Mesendoderm (in vitro differentiated cells): ENCODE results near the gene SLC43A1.

ENCODE experiments used
- DNase-seq: peaks from one replicate; pipeline ENCODE4 v3.0.0; 2013
- H2AK5ac ChIP-seq: 2 replicates; pipeline ENCODE4 v1.6.1; 2013; ENCODE audit warnings: low read length, inconsistent platforms
- H2BK120ac ChIP-seq: 2 replicates; pipeline ENCODE4 v1.6.1; 2013; ENCODE audit warnings: low read depth, mild to moderate bottlenecking, low read length, moderate library complexity, mixed read lengths
- H2BK15ac ChIP-seq: replicated peaks from 2 replicates; pipeline ENCODE4 v1.6.1; 2013; ENCODE audit warnings: low read depth, mild to moderate bottlenecking, moderate library complexity
- H2BK5ac ChIP-seq: 2 replicates; pipeline ENCODE4 v1.6.1; 2013; ENCODE audit warnings: low read length, inconsistent platforms
- H3K18ac ChIP-seq: 2 replicates; pipeline ENCODE4 v1.6.1; 2013; ENCODE audit warnings: mild to moderate bottlenecking, low read length, mixed read lengths
- H3K23ac ChIP-seq: one replicate; pipeline ENCODE4 v1.6.1; 2013; ENCODE audit warnings: low read length
- H3K27ac ChIP-seq: 2 replicates; pipeline ENCODE4 v1.5.1; 2013; ENCODE audit warnings: low read depth, mild to moderate bottlenecking, inconsistent platforms, low read length, moderate library complexity
- H3K27me3 ChIP-seq: 2 replicates; pipeline ENCODE4 v1.6.1; 2013; ENCODE audit warnings: low read length, control low read depth, mild to moderate bottlenecking, inconsistent platforms; ENCODE audit not compliant: insufficient read depth, poor library complexity
- H3K36me3 ChIP-seq: 2 replicates; pipeline ENCODE4 v1.6.1; 2013; ENCODE audit warnings: low read length, inconsistent platforms; ENCODE audit not compliant: control insufficient read depth, insufficient read depth
- H3K4ac ChIP-seq: one replicate; pipeline ENCODE4 v1.6.1; 2013; ENCODE audit warnings: low read depth, mild to moderate bottlenecking, low read length, moderate library complexity
- H3K4me1 ChIP-seq: 2 replicates; pipeline ENCODE4 v1.6.1; 2013; ENCODE audit warnings: low read depth, low read length, inconsistent platforms; ENCODE audit not compliant: control insufficient read depth
- H3K4me2 ChIP-seq: 2 replicates; pipeline ENCODE4 v1.6.1; 2013; ENCODE audit warnings: low read length
- H3K4me3 ChIP-seq: 2 replicates; pipeline ENCODE4 v1.5.1; 2013; ENCODE audit warnings: mild to moderate bottlenecking, low read length
- H3K56ac ChIP-seq: one replicate; pipeline ENCODE4 v1.6.1; 2013; ENCODE audit warnings: low read length
- H3K79me1 ChIP-seq: 2 replicates; pipeline ENCODE4 v1.6.1; 2013; ENCODE audit warnings: low read length, inconsistent platforms
- H3K79me2 ChIP-seq: 2 replicates; pipeline ENCODE4 v1.6.1; 2013; ENCODE audit warnings: mild to moderate bottlenecking, low read length; ENCODE audit not compliant: control insufficient read depth, insufficient read depth
- H3K9ac ChIP-seq: 2 replicates; pipeline ENCODE4 v1.6.1; 2013; ENCODE audit warnings: low read length, inconsistent platforms
- H4K5ac ChIP-seq: one replicate; pipeline ENCODE4 v1.6.1; 2013; ENCODE audit warnings: low read length
- H4K8ac ChIP-seq: one replicate; pipeline ENCODE4 v1.6.1; 2013; ENCODE audit warnings: low read depth, mild to moderate bottlenecking, control low read depth, low read length, moderate library complexity
- WGBS: extraction: QIAGEN DNeasy Blood & Tissue Kit; methylation state at CpG from one replicate; pipeline ENCODE4 v1.1.7; 2013; ENCODE audit warnings: low lambda C conversion rate, missing lambda C conversion rate; ENCODE audit not compliant: insufficient coverage; ENCODE audit errors: extremely low coverage; 5-methylcytosine and 5-hydroxymethylcytosine counted together

SLC43A1 gene

DNA sequence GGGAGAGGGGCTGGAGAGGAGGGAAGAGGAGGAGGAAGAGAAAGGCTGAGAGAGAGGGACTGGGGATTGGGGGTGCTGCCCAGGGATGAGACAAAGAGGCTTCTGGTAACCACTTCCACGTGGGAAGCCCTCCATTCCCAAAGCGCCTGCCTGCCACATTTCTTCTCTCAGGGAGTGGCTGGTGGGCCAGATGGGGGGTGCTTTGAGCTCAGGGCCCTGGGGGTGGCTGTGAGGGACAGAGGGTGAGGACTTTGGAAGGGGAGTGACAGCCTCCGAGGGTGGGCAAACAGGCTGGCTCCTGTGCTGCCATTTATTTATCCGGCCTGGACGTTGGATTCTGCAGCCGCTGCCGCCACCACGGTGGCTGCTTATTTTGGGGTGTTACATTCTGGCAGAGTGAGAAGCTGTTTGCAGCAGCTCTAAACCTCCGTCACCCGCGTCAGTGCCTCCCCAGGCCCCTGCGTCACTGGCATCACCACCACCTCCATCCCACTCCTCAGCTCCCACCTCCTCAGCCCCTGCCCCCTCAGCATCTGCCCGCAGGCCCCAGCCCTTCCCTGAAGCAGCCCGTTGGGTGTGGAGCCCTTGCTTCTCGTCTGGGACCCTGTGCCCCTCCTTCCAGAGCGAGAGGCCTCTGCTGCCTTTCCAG, 53.5 kb downstream of the SLC43A1 start:
- Histone ChIP-seq H3K23ac (no peak overlapping the region), H2BK5ac (no peak overlapping the region)
- WGBS: no CpG with 5 or more reads among the region's 16 CpGs

DNA sequence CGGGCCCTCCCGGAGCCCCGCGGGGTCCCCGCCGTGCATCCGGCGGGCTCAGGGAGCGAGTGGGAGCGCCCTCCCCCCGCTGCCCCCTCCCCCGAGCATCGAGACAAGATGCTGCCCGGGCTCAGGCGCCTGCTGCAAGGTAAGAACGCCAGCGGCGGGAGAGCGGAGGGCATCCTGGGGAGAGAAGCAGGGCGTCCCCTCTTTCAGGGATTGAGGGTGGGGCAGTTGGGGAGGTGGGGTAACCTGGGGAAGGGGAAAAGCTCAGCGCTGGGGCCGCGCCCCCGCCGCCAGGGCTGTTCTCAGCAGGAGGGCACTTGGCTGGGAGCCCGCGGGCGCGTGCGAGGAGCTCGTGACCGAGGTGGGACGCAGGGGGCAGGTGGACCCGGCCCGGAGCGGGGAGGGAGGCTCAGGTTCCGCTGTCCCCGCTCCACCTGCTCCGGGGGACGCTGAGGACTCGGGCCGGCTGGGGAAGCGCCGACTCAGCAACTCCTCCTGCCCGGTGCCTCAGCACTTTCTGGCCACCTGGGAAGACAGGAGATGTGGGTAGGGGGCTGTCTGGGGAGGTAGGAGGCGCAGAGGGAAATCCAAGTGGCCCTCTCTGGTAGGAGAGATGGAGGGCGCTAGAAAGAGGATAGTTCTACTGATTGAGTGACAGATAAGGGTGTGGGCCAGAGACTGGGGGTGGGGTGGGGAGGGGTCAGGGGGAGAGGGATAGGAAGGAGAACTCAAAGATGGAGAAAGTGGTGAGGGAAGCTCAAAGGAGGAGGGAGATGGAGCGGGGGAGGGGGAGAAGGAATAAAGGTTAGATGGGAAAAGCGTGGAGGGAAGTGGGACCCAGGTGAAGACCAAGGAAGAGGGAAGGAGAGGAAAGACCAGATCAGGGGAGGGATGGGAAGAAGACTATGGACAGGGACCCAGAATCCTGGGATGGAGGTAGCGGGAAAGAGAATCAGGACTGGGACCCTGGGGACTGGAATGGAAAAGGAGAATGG, 54.4 kb downstream of the SLC43A1 start:
- peak overlapping the region; percentile 85 for H3K4me2 ChIP-seq
- H3K27ac ChIP-seq: no peak overlapping the region
- H2BK15ac ChIP-seq: no peak overlapping the region
- peak overlapping the region; percentile 85 for H3K56ac ChIP-seq
- H3K79me2 ChIP-seq: no peaks in the 10 kb centered on the region
- H3K27me3 ChIP-seq: peaks cover 12% of the 10 kb centered on the region
- WGBS: no CpG with 5 or more reads among the region's 50 CpGs
- H3K4ac ChIP-seq: no peak overlapping the region
- no peak overlapping the region for H2BK5ac ChIP-seq
- H3K9ac ChIP-seq: peak overlapping the region; percentile 51
- H3K79me1 ChIP-seq: no peaks in the 10 kb centered on the region
- H2BK120ac ChIP-seq: no peak overlapping the region
- H4K5ac ChIP-seq: no peak overlapping the region
- DNase-seq: peak; percentile 75
- peaks cover 12% of the 10 kb centered on the region for H3K4me1 ChIP-seq
- no peak overlapping the region for H4K8ac ChIP-seq
- H3K18ac ChIP-seq: no peak overlapping the region
- H3K23ac ChIP-seq: no peak overlapping the region
- H3K36me3 ChIP-seq: no peaks in the 10 kb centered on the region
- H3K4me3 ChIP-seq: peak overlapping the region; percentile 38
- H2AK5ac ChIP-seq: peak overlapping the region; percentile 37

More for the DNA sequence above, 53.5 kb downstream of the SLC43A1 start:
- peak overlapping the region; percentile 23 for H3K4me2 ChIP-seq
- H3K4me3 ChIP-seq: no peak overlapping the region
- peak overlapping the region; percentile 20 for H3K9ac ChIP-seq
- H3K27me3 ChIP-seq: peaks cover 12% of the 10 kb centered on the region
- H3K36me3 ChIP-seq: no peaks in the 10 kb centered on the region
- H2BK15ac ChIP-seq: no peak overlapping the region
- H3K18ac ChIP-seq: no peak overlapping the region
- H3K56ac ChIP-seq: no peak overlapping the region
- no peak overlapping the region for H2BK120ac ChIP-seq
- peaks cover 12% of the 10 kb centered on the region for H3K4me1 ChIP-seq
- H3K79me1 ChIP-seq: no peaks in the 10 kb centered on the region
- no peak overlapping the region for H4K8ac ChIP-seq
- no peak overlapping the region for H4K5ac ChIP-seq
- no peak for DNase-seq
- H3K27ac ChIP-seq: no peak overlapping the region
- peak overlapping the region; percentile 37 for H2AK5ac ChIP-seq
- H3K79me2 ChIP-seq: no peaks in the 10 kb centered on the region
- H3K4ac ChIP-seq: no peak overlapping the region

DNA sequence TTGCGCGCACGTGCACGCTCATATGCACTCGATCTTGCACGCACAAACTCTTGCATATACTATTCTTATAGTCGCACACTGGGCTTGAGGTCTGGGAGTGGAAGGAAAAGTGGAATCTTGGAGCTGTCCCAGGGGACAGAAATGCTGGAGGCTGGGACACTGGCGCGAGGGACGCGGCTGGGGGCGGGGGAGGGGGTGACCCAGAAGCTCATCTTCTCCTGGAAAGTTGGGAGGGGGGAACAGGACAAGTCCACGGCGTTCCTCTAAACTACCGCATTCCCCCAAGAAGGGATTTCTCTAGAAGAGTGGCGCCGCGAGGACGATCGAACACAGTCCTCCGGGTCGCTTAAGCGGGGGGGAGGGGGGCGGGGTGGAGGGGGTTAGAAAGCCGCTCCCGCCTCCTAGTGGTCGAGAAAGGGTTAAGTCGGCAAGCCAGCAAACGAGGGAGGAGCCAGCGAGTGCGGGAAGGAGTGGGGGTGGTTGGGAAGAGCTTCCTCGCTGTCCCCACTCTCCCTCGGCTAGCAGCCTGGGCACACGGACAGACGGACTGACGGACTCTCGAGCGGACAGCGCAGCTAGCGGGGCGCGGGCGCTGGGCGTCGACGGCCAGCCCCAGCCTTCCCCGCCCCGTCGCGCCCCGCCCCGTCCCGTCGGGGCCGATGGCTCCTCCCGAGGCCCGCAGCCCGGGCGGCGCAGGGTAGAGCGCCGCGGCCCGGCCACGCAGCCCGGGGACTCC, 55.3 kb downstream of the SLC43A1 start, which contains the start of gene RTN4RL2:
RTN4RL2 (plus strand) TSS at position 507 of the 736 bp plus-strand sequence. CDS start 338 bp downstream, outside the sequence.
- H3K27me3 ChIP-seq: peaks cover 12% of the 10 kb centered on the region
- peak; percentile 87 for DNase-seq
- no peak within 1 kb of the TSS for H2AK5ac ChIP-seq
- H2BK5ac ChIP-seq: no peak within 1 kb of the TSS
- H4K8ac ChIP-seq: no peak within 1 kb of the TSS
- peak within 1 kb of the TSS; percentile 85 for H3K56ac ChIP-seq
- H3K79me2 ChIP-seq: no peaks in the 10 kb centered on the region
- H3K36me3 ChIP-seq: no peaks in the 10 kb centered on the region
- no peak within 1 kb of the TSS for H3K27ac ChIP-seq
- H4K5ac ChIP-seq: no peak within 1 kb of the TSS
- H2BK120ac ChIP-seq: no peak within 1 kb of the TSS
- peak within 1 kb of the TSS; percentile 88 for H3K4me2 ChIP-seq
- H3K79me1 ChIP-seq: no peaks in the 10 kb centered on the region
- H3K18ac ChIP-seq: no peak within 1 kb of the TSS
- no peak within 1 kb of the TSS for H2BK15ac ChIP-seq
- no peak within 1 kb of the TSS for H3K4ac ChIP-seq
- no CpG with 5 or more reads among the region's 66 CpGs for WGBS
- peak within 1 kb of the TSS; percentile 51 for H3K9ac ChIP-seq
- H3K4me3 ChIP-seq: peak within 1 kb of the TSS; percentile 38
- H3K4me1 ChIP-seq: peaks cover 12% of the 10 kb centered on the region
- no peak within 1 kb of the TSS for H3K23ac ChIP-seq

DNA sequence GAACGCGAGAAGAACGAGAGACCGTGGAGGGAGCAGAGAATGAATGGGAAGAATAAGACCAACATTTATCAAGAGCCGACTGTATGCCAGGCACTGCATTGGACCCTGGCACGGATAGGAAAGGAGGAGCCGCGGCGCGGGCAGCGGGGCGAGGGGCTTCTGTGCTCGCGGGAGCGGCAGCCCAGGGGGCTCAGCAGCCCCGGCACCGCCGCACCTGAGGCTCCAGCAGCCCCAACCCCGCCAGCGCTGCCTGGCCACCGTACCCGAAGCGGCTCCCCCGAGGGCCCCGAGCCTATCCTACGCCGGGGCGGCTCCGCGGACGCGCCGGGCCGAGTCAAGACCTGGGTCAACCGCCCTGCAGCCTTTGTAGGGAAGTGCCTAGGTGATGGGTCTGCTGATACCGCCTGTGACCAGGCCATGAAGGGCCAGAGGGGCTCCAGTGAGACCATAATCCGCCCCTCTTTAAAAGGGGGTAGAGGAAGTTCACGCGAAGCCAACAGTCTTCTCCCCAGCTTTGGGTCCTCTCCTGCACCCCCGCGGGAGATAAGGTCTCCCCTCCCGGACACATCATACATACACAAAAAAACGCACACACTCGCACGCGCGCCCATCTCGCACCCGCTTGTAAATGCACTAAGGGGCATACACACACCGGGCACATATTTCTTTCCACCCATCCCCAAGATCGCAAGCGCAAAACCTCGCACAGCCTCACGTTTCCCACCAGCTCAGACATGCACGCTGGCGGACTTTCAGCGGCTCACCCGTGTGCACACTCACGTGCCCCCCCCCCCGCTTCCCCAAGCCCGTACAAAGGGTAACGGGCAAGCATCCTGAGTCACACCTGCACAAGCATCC, 56.1 kb downstream of the SLC43A1 start:
- no CpG with 5 or more reads among the region's 62 CpGs for WGBS
- Histone ChIP-seq H4K8ac (no peak overlapping the region), H2BK5ac (no peak overlapping the region), H3K4me1 (peaks cover 12% of the 10 kb centered on the region), H3K79me1 (no peaks in the 10 kb centered on the region), H3K4ac (no peak overlapping the region), H4K5ac (no peak overlapping the region), H3K23ac (no peak overlapping the region), H3K9ac (peak overlapping the region; percentile 28), H3K36me3 (no peaks in the 10 kb centered on the region), H3K27ac (no peak overlapping the region), H3K79me2 (no peaks in the 10 kb centered on the region), H2BK15ac (no peak overlapping the region), H3K27me3 (peaks cover 12% of the 10 kb centered on the region), H2AK5ac (no peak overlapping the region), H3K18ac (no peak overlapping the region), H3K56ac (peak overlapping the region; percentile 46), H3K4me2 (peak overlapping the region; percentile 88), H2BK120ac (no peak overlapping the region), H3K4me3 (peak overlapping the region; percentile 33)
- DNase-seq: peak; percentile 24
